ENCODE results near the gene ANKMY2. TPM values are rescaled to one million over a fixed set of nuclear protein-coding genes. Genes with fewer than 3 reads are reported as not detected.

ANKMY2 gene
- 20.2 and 25.9 TPM in 2 replicates for total RNA-seq

DNA sequence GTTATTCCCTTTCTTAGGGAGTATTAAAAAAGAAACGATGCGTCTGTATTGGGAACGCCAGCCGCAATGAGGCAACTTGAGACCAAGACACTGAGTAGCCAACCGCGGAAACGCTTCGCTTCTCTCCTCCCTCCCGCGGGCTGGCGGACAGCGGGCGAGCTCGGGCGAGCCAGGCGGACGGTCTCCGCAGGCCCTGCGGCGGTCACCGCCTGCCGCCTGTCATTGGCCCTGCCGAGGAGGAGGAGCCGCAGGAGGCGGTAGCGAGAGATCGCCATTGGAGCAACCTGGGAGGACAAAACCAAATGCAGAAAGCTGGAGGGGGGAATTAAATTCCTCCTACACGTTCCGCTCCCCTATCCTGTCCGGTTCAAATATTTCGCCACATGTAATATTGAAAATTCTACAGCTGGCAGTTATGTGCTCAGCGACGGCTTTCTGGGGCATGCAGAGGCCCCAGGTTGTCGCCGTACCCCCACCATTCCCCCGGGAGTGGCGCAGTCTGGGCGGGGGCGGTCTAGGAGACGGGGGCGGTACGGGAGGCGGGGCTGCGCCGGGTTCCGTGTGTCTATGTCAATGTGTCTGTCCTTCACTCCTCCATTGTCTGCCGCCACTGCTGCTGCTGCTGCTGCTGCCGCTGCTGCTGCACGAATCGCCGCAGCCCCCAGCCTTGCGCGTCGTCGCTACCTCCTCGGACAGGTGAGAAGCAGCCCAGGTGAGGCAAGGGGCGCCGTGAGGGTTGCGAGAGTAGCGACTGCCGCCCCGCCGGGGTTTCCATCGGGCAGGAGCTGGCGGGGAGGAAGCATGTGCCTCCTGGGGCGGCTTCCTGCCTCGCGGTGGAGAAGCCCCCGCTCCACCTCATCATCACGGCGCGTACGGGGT lies at the start of gene ANKMY2, which contains the start of gene BZW2:
Gene ANKMY2 (minus strand): TSS at position 162 of the 879 bp plus-strand sequence. CDS start 181 bp downstream, outside the sequence.
Gene BZW2 (plus strand): TSS at position 589 of the 879 bp plus-strand sequence. CDS start 19,263 bp downstream, outside the sequence.

Other genes starting within 250 kb of the ANKMY2 start
- 1.6 and 3.1 TPM in 2 replicates for gene CRPPA, start 224.2 kb downstream of the ANKMY2 start, total RNA-seq
- not detected in 2 replicates for gene SOSTDC1, start 180.0 kb downstream of the ANKMY2 start, total RNA-seq
- gene LRRC72, start 118.9 kb downstream of the ANKMY2 start, total RNA-seq: not detected in 2 replicates
- 127 and 162 TPM in 2 replicates for gene BZW2, start 427 bp upstream of the ANKMY2 start, total RNA-seq
- gene TSPAN13, start 108.0 kb upstream of the ANKMY2 start, total RNA-seq: 44.4 and 91.1 TPM in 2 replicates
- gene AGR2, start 159.2 kb upstream of the ANKMY2 start, total RNA-seq: 870 and 914 TPM in 2 replicates
- 2.7 and 8.0 TPM in 2 replicates for gene AGR3, start 236.2 kb upstream of the ANKMY2 start, total RNA-seq

All from placental epithelial cell (primary cell).